OCI-LY7 (cell line): ENCODE data around the gene LRRC4C.

ENCODE experiments used
- CTCF ChIP-seq: fragments of 200-600 bp; sonication (generic); conservative IDR thresholded peaks from 2 replicates; pipeline ENCODE4 v1.5.1; 2014; ENCODE audit warnings: mild to moderate bottlenecking, antibody characterized with exemption, low read length, moderate library complexity, mixed read lengths
- EZH2phosphoT487 ChIP-seq: fragments of 200-600 bp; sonication (generic); IDR thresholded peaks from 2 replicates; pipeline ENCODE4 v1.6.1; 2018; ENCODE audit warnings: low read depth, borderline replicate concordance, mild to moderate bottlenecking, mixed run types, antibody characterized with exemption, low read length, moderate library complexity, mixed read lengths

DNA sequence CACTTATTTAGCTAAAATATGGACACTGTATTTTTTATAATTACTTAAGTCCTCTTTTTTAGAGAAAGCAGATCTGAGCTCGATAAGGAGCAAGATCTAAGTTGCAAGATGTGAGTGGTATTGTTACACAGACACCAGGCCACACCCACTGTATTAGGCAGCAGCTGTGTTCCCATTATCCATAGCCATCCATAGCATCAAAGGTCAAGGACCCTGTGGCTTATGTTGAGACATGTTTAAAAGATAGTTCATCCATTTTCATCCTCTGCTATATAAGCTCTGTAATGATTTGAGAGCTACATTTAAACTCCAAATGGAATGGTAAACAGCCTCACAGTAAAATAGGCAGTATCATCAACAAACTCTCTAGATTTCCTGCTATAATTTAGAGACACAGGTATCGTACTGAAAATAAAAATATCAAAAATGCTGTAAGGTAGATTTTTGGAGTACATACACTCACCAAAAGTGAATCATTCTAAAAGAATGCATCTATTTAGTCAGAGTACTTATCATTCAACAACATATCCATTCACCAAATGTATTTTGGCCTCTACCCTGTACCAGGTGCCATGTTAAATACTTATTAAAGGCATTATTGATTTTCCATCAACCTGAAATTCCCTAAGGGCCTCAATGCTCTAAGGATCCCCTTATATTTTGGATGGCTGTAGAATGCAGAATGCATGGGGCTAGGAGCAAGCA lies 574.0 kb downstream of the LRRC4C start:
- no peak for TF ChIP-seq CTCF
- TF ChIP-seq EZH2phosphoT487, result no peak
